Amygdala (tissue), 56 donors: ENCODE measurements around the gene PRDX5.

Experiments
- DNase-seq, 56 donors: peaks; one replicate each; lab custom pipeline; 2025; lab: John Stamatoyannopoulos, UW

The PRDX5 gene

DNA sequence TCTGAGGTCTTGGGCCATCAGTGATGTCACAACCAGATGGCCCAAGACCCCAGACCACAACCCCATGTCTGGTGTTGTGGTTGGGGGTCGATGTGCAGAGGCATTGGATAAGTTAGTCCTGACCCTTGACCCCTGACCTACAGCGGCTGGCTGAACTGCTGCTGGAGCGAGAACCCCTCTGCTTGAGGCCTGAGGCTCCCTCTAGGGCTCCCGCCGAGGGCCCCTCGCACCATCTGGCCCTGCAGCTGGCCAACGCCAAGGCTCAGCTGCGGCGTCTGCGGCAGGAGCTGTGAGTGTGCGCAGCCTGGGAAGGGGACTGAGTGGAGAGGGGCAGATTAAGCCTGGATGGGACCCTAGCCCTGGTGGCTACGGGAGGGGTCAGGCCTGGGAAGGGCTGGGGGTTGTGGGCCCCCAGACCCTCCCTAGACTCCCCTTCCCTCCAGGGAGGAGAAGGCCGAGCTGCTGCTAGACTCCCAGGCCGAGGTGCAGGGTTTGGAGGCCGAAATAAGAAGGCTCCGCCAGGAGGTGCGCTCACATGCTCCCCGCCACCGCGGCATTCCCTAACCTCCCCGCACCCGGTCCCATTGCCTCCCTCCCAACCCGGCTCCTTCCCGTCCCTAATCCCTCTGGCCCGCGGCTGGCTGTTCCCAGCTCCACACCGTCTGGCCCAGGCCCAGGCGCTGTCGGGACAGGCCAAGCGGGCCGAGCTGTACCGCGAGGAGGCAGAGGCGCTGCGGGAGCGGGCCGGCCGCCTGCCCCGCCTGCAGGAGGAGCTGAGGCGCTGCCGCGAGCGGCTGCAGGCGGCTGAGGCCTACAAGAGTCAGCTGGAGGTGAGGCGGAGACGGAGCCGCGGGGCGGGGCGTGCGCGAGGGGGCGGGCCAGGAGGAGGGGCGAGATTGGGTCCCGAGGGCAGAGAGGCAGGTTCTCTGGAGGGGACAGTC, 24.2 kb downstream of the PRDX5 start:
- DNase-seq: peak in 47 of 56 donors; percentile 17 to 80 (median 52)

- no peak for DNase-seq
Measured at GRCh38 chr11:64342869-64343745, 25.2 kb downstream of the PRDX5 start.

- DNase-seq: peak in 1 of 56 donors; percentile 16
Measured at GRCh38 chr11:64343767-64344559, 26.0 kb downstream of the PRDX5 start.

GRCh38 chr11:64344787-64345186, 26.9 kb downstream of the PRDX5 start:
- DNase-seq: no peak

GRCh38 chr11:64347193-64347867, 29.4 kb downstream of the PRDX5 start:
- no peak for DNase-seq

DNA sequence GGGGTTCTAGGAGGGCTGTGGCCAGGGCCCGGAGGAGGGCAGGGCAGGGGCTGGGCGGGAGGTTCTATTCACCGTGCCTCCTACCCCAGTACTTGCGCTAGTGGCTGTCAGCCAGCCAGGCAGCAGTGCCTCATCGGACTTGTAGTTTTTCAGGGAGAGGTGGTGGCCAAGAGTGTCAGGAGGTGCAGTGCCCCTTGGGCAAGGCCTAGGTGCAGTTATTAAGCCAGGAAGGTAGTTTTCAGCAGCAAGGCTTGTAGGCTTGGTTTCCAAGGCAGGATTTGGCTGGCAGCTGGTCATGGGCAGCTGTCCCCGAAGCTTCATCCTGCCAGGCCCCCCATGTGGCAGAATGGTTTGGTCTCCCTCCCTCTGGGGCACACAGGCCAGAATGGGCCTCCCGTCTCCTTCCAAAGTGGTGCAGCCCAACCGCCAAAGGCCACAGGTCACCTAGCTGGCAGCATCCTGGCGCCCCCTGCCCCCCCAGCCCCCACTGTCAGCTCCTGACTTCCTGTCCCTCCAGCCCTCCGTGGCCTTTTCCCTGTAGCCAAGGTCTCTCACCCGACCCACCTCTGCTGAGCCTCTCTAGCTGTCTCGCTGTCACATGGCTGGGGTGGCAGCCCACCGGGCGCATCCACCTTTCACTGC, 30.6 kb downstream of the PRDX5 start:
- peak in 6 of 56 donors; percentile 11 to 56 (median 35) for DNase-seq

DNA sequence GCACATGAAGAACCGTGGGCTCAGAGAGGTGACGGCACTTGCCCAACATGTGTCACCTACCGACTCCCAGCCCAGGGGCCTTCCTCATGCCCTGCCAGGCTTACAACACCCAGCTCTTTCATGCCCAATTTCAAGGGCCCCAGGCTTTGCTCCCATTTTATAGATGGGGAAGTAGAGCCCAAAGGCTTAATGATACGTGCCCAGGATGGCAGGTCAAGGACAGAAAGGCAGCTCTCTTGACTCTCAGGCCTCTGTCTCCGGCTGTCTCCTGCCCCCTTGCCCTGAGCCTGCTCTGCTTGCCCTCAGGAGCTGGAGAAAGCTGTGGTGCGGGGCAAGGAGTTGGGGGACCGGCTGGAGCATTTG, 31.1 kb downstream of the PRDX5 start:
- no peak for DNase-seq

DNA sequence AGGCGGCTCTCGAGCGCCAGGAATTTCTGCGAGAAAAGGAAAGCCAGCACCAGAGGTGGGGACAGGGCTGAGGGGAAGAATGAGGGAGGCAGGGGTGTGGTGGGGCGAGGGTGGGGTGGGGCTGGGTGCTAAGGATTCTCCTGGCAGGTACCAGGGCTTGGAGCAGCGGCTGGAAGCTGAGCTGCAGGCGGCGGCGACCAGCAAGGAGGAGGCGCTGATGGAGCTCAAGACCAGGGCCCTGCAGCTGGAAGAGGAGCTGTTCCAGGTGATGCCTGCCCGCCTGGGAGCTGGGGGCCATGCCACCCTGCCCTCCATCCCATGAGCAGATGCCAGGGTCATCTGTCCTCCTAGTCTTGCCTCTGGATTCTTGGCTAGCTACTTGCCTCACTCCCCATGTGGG, 31.5 kb downstream of the PRDX5 start:
- DNase-seq: no peak

DNA sequence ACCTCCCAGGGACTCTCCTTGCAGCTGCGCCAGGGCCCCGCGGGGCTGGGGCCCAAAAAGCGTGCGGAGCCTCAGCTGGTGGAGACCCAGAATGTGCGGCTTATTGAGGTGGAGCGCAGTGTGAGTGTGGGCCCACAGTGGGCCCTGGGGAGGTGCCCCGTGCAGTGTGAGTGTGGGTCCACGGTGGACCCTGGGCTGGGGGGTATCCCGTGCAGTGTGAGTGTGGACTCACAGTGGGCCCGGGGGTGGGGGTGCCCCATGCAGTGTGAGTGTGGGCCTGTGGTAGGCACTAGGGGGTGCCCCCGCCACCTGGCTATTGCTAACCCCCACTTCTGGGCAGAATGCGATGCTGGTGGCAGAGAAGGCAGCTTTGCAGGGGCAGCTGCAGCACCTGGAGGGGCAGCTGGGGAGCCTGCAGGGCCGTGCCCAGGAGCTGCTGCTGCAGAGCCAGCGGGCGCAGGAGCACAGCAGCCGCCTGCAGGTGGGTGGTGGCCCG, 33.3 kb downstream of the PRDX5 start:
- DNase-seq: no peak

DNA sequence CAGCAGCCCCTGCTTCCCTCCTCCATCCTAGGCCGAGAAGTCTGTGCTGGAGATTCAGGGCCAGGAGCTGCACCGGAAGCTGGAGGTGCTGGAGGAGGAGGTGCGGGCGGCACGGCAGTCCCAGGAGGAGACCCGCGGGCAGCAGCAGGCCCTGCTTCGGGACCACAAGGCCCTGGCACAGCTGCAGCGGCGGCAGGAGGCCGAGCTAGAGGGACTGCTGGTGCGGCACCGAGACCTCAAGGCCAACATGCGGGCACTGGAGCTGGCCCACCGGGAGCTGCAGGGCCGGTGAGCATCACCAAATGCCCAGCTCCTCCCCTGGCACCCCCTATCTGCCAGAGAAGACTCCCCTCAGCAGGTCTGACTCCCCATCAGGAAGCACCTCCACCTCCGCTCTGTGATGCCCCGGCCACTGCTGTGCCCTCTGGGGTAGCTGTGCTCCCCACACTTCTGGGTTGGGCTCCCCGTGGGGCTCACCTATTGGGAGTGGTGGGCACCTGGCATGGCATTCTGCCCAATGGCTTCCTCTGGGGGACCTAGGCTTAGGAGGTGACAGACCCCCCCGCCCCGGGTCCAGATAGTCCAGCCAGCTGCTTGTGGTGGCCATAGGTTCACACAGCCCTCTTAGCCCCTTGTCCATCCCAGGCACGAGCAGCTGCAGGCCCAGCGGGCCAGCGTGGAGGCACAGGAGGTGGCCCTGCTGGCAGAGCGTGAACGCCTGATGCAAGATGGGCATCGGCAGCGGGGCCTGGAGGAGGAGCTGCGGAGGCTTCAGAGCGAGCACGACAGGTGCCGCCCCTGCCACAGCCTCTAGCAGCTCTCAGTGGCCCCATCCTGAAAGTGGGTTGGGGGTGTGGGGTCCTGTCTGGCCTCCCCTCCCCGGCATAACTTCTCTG, 34.4 kb downstream of the PRDX5 start:
- DNase-seq: no peak

- DNase-seq: no peak
Measured at GRCh38 chr11:64352995-64353714, 35.2 kb downstream of the PRDX5 start.

DNA sequence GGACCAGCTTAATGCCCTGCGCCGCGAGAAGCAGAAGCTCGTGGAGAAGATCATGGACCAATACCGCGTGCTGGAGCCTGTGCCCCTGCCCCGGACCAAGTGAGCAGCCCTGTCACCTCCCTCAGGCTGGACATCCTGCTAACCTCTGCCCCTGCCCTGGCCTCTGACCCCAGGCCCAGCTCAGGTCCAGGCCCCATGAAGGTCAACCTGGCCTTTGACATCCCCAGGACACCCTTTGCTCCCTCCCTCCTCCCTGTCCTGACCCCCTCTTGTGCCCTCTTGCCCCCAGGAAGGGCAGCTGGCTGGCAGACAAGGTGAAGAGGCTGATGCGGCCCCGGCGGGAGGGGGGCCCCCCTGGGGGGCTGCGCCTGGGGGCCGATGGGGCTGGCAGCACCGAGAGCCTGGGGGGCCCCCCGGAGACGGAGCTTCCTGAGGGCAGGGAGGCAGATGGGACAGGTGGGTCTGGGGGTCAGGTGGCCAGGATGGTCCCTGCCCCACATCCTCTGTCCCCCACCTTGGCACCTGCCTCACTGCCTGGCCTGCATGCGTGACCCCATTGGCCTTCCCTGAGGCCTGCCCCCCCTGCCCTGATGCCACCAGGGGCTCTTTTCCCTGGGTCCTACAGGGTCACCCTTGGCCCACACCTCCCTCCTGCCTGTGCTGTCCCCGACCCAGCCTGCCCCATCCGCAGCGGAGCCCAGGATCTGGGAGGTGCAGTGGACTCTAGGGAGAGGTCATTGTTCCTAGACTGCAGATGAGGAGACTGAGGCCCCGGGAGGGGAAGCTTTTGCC, 36.0 kb downstream of the PRDX5 start:
- no peak for DNase-seq

DNA sequence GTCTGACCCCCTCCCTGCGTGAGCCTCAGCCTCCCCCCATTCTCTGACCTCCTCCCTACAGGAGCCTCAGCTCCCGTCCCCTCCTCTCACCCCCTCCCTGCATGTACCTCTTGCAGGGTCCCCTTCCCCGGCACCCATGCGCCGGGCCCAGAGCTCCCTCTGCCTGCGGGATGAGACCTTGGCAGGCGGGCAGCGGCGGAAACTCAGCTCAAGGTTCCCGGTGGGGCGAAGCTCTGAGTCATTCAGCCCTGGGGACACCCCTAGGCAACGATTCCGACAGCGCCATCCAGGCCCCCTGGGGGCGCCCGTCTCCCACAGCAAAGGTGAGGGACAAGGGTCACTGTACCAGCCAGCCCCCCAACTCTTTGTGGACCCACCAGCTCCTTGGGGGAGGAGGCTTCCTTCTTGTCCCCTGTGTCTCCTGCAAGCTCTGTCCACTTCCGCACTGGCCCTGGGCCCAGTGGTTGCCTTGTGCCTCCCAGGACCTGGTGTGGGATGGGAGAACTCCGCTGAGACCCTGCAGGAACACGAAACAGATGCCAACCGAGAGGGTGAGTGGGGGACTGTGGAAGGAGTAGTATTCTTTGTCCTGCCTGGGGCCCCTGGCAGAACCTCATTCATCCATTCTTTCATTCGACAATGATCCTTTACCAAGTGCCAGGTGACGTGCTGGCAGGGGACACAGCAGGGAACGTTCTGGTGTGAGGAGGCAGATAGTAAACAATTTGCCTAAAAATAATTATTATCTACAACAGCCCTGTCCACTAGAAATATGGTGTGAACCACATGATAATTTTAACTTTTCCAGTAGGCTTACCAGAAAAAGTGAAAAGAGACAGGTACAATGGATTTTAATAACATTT, 37.4 kb downstream of the PRDX5 start:
- peak in 46 of 56 donors; percentile 13 to 76 (median 54) for DNase-seq

GRCh38 chr11:64356498-64357411, 38.8 kb downstream of the PRDX5 start:
- DNase-seq: no peak

DNA sequence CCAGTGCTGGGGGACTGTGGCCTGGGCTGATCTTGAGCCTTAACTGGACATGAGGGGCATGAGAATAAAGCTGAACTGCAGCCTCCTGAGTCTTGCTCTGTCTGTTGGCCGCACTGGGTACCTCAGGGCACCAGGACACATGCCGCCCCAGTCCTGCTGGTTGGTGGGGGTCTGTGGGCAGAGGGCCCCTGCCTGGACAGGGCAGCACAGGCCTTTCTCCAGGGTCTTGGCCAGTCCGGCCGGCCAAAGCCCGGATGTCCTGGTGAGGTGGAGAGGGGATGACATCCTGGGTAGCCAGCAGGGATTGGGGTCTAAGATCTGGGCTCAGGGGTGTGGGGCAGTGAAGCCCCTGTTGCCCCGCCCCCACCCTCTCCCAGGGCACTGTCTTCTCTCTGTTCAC, 39.5 kb downstream of the PRDX5 start:
- no peak for DNase-seq
